HEK293T (cell line): Measurements from ENCODE around the gene CYP4F12.

Source experiments
- BHLHE40 ChIP-seq: fragments of 450-650 bp; IDR thresholded peaks from 2 replicates; pipeline ENCODE4 v1.6.1; 2016; ENCODE audit warnings: mild to moderate bottlenecking, moderate library complexity, borderline replicate concordance
- ELF4 ChIP-seq: fragments of 450-650 bp; IDR thresholded peaks from 2 replicates; pipeline ENCODE4 v1.6.1; 2017; ENCODE audit warnings: antibody characterized with exemption
- FOXK2 ChIP-seq: fragments of 450-650 bp; IDR thresholded peaks from 2 replicates; pipeline ENCODE4 v1.6.1; 2016; ENCODE audit warnings: mild to moderate bottlenecking
- FOXM1 ChIP-seq: fragments of 450-650 bp; IDR thresholded peaks from 2 replicates; pipeline ENCODE4 v1.6.1; 2017; ENCODE audit warnings: mild to moderate bottlenecking, borderline replicate concordance
- HDGF ChIP-seq: fragments of 450-650 bp; IDR thresholded peaks from 2 replicates; pipeline ENCODE4 v1.6.1; 2017; ENCODE audit warnings: antibody characterized with exemption, borderline replicate concordance
- SP1 ChIP-seq: fragments of 450-650 bp; IDR thresholded peaks from 2 replicates; pipeline ENCODE4 v1.6.1; 2017
- SUZ12 ChIP-seq: fragments of 450-650 bp; IDR thresholded peaks from 2 replicates; pipeline ENCODE4 v1.6.1; 2016; ENCODE audit warnings: mild to moderate bottlenecking
- TARDBP ChIP-seq: fragments of 450-650 bp; IDR thresholded peaks from 2 replicates; pipeline ENCODE4 v1.6.1; 2016
- TF ChIP-seq, protein P1 (sequence below): fragments of 450-650 bp; IDR thresholded peaks from 2 replicates; pipeline ENCODE4 v1.6.1; 2016

DNA sequence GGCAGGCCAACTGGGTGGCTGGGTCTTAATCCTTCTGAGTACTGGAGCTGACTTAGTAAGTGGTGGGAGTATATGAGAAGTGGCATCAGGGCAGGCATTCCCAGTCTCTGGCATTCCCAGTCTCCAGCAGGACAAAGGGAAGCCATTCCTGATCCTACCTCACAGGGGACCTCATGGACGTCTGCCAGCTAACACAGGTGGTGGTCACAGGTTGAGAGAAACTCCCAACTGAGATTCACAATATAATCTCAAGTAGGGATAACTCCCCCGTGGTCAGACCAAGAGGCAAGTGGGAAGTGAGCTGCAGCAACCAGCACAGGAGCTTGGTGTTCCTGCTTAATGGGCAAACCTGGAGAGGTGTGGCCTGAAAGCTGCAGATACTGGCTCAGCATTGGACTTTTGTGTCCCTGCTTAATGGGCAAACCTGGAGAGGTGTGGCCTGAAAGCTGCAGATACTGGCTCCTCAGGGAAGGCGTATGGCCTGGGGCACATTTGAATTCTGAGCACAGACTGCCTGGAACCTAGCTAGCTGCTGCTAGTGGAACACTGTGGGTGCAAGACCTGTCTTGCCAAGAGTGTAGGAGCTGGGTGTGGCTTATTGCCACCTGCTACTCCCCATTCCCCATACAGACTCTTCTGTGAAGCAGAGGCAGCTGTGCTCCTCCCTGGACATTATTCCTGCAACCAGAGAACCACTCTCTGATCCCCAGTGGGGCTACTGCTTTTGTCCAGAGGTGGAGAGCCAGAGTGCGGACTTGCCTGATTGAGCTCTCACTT lies 29.1 kb downstream of the CYP4F12 start:
- TF ChIP-seq FOXK2 = no peak
- no peak for TF ChIP-seq HDGF
- no peak for TF ChIP-seq BHLHE40
- no peak for TF ChIP-seq ELF4
- TF ChIP-seq SP1 = no peak
- TF ChIP-seq, protein P1, sequence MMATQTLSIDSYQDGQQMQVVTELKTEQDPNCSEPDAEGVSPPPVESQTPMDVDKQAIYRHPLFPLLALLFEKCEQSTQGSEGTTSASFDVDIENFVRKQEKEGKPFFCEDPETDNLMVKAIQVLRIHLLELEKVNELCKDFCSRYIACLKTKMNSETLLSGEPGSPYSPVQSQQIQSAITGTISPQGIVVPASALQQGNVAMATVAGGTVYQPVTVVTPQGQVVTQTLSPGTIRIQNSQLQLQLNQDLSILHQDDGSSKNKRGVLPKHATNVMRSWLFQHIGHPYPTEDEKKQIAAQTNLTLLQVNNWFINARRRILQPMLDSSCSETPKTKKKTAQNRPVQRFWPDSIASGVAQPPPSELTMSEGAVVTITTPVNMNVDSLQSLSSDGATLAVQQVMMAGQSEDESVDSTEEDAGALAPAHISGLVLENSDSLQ = no peak
- no peak for TF ChIP-seq SUZ12
- no peak for TF ChIP-seq TARDBP
- TF ChIP-seq FOXM1 = no peak
